HepG2 (cell line): ENCODE data around the gene RGS13. TPM values are rescaled to one million over a fixed set of nuclear protein-coding genes. Genes with fewer than 3 reads are reported as not detected.

Source experiments
- ADNP ChIP-seq: sonication (generic); formaldehyde crosslinking; IDR thresholded peaks from 2 replicates; pipeline ENCODE4 v1.4.0; 2020; ENCODE audit warnings: missing genetic modification reagents
- ARHGAP35 ChIP-seq: sonication (generic); formaldehyde crosslinking; IDR thresholded peaks from 2 replicates; pipeline ENCODE4 v1.9.0; 2022; ENCODE audit warnings: mild to moderate bottlenecking, inconsistent platforms, moderate library complexity, missing genetic modification reagents, borderline replicate concordance
- ATF7-NPFF ChIP-seq: sonication (generic); formaldehyde crosslinking; IDR thresholded peaks from 2 replicates; pipeline ENCODE4 v1.8.1; 2023; ENCODE audit warnings: mild to moderate bottlenecking, low read depth, missing genetic modification reagents, moderate library complexity
- CENPBD1 ChIP-seq: sonication (generic); formaldehyde crosslinking; IDR thresholded peaks from 2 replicates; pipeline ENCODE4 v1.8.0; 2022; ENCODE audit warnings: missing genetic modification reagents, low read depth, mild to moderate bottlenecking, borderline replicate concordance
- CSRNP1 ChIP-seq: sonication (generic); formaldehyde crosslinking; IDR thresholded peaks from 2 replicates; pipeline ENCODE4 v1.8.1; 2023; ENCODE audit warnings: mild to moderate bottlenecking, missing genetic modification reagents
- ELF3 ChIP-seq: IDR thresholded peaks from 2 replicates; pipeline ENCODE4 v1.6.1; 2016; ENCODE audit warnings: missing genetic modification reagents, missing compliant biosample characterization
- HBP1 ChIP-seq: IDR thresholded peaks from 2 replicates; pipeline ENCODE4 v1.6.1; 2016; ENCODE audit warnings: low read depth, control low read depth
- JUND ChIP-seq: sonication (generic); formaldehyde crosslinking; IDR thresholded peaks from 2 replicates; pipeline ENCODE4 v1.8.0; 2022; ENCODE audit warnings: mild to moderate bottlenecking, missing genetic modification reagents
- MIXL1 ChIP-seq: IDR thresholded peaks from 2 replicates; pipeline ENCODE4 v1.6.1; 2016
- NFIC ChIP-seq: IDR thresholded peaks from 2 replicates; pipeline ENCODE4 v1.6.1; 2012; ENCODE audit warnings: mild to moderate bottlenecking, low read length, inconsistent platforms
- NKX3-1 ChIP-seq: sonication (generic); formaldehyde crosslinking; IDR thresholded peaks from 2 replicates; pipeline ENCODE4 v1.5.0; 2020; ENCODE audit warnings: missing genetic modification reagents
- PAWR ChIP-seq: sonication (generic); formaldehyde crosslinking; IDR thresholded peaks from 2 replicates; pipeline ENCODE4 v1.4.0; 2020; ENCODE audit warnings: missing genetic modification reagents, mild to moderate bottlenecking, borderline replicate concordance
- SALL1 ChIP-seq: sonication (generic); formaldehyde crosslinking; IDR thresholded peaks from 2 replicates; pipeline ENCODE4 v1.8.0; 2022; ENCODE audit warnings: mild to moderate bottlenecking, missing genetic modification reagents
- THAP9 ChIP-seq: sonication (generic); formaldehyde crosslinking; IDR thresholded peaks from 2 replicates; pipeline ENCODE4; 2020; ENCODE audit warnings: missing genetic modification reagents, mild to moderate bottlenecking, borderline replicate concordance
- ZFP36L2 ChIP-seq: sonication (generic); formaldehyde crosslinking; IDR thresholded peaks from 2 replicates; pipeline ENCODE4 v1.4.0; 2020; ENCODE audit warnings: missing genetic modification reagents
- ZMAT5 ChIP-seq: sonication (generic); formaldehyde crosslinking; IDR thresholded peaks from 2 replicates; pipeline ENCODE4 v1.5.0; 2020; ENCODE audit warnings: mild to moderate bottlenecking, low read depth, missing genetic modification reagents, borderline replicate concordance
- ZMYM3 ChIP-seq: sonication (generic); formaldehyde crosslinking; IDR thresholded peaks from 2 replicates; pipeline ENCODE4 v1.5.1; 2020; ENCODE audit warnings: mild to moderate bottlenecking, missing genetic modification reagents
- ZNF180 ChIP-seq: sonication (generic); formaldehyde crosslinking; IDR thresholded peaks from 2 replicates; pipeline ENCODE4 v1.4.0; 2020; ENCODE audit warnings: low read depth, missing genetic modification reagents, borderline replicate concordance
- ZNF44 ChIP-seq: sonication (generic); formaldehyde crosslinking; IDR thresholded peaks from 2 replicates; pipeline ENCODE4 v1.5.1; 2020; ENCODE audit warnings: mild to moderate bottlenecking, missing genetic modification reagents
- ZNF562 ChIP-seq: sonication (generic); formaldehyde crosslinking; IDR thresholded peaks from 2 replicates; pipeline ENCODE4 v1.8.0; 2022; ENCODE audit warnings: missing genetic modification reagents, borderline replicate concordance
- ZNF576 ChIP-seq: sonication (generic); formaldehyde crosslinking; IDR thresholded peaks from 2 replicates; pipeline ENCODE4 v1.4.0; 2020; ENCODE audit warnings: mild to moderate bottlenecking, missing genetic modification reagents
- ZNF652 ChIP-seq: IDR thresholded peaks from 2 replicates; pipeline ENCODE4 v1.6.1; 2016; ENCODE audit warnings: low read depth, borderline replicate concordance
- ZSCAN20 ChIP-seq: sonication (generic); formaldehyde crosslinking; IDR thresholded peaks from 2 replicates; pipeline ENCODE4 v1.4.0; 2020; ENCODE audit warnings: missing genetic modification reagents, mild to moderate bottlenecking, borderline replicate concordance
- polyA plus RNA-seq, 8 experiments: library from polyadenylated mRNA; depleted of rRNA in 3 of 8; stranded (reverse) in 7 of 8; unstranded in 1 of 8; fragments of >200 nt; fragmentation: Illumina TruSeq in 4 of 8; extraction: Trizol in 4 of 8; gene quantifications; 2 replicates each; pipeline versions ENCODE4 v1.2.1 to v1.2.3, GENCODE V29; 2011 to 2016; ENCODE audit warnings: low read depth in 4 of 8, missing spikeins in 1 of 8, mixed read lengths in 1 of 8; ENCODE audit not compliant: insufficient read depth in 1 of 8
- total RNA-seq, 5 experiments: library from RNA; depleted of rRNA; stranded (reverse); fragments of >200 nt; fragmentation: Illumina TruSeq; extraction: Trizol; gene quantifications; 2 replicates each; pipeline ENCODE4 v1.2.3, GENCODE V29; 2016; ENCODE audit warnings: low read depth in 1 of 5

The RGS13 gene
- total and polyA plus RNA-seq, 2 of the 13 experiments (the other 11 are each of a cell fraction or from before 2014, with no cell fraction given) = not detected

GRCh38 chr1:192702212-192702902 lies 66.4 kb downstream of the RGS13 start (continued):
- TF ChIP-seq HBP1 (CRISPR knock-in tag) = no peak
- no peak for TF ChIP-seq ZNF576 (CRISPR knock-in tag)
- TF ChIP-seq ZFP36L2 = no peak
- peak; percentile 46; the same call in 1 of the 2 replicates for TF ChIP-seq ZNF652
- no peak for TF ChIP-seq CSRNP1 (CRISPR knock-in tag)
- TF ChIP-seq CENPBD1 (CRISPR knock-in tag) = no peak
- TF ChIP-seq ZNF562 (CRISPR knock-in tag) = no peak
- TF ChIP-seq SALL1 (CRISPR knock-in tag) = 0 out of 2 replicates have a peak, but pooled peaks have one; percentile 13
- no peak for TF ChIP-seq ATF7-NPFF (CRISPR knock-in tag)
- peak; percentile 33; the same call in 1 of the 2 replicates for TF ChIP-seq ZMYM3 (CRISPR knock-in tag)
- TF ChIP-seq NFIC = peak; percentile 90
- TF ChIP-seq THAP9 = no peak
- TF ChIP-seq ZNF44 (CRISPR knock-in tag) = no peak
- TF ChIP-seq JUND (CRISPR knock-in tag) = no peak
- TF ChIP-seq ZSCAN20 = no peak
- TF ChIP-seq ZNF180 (CRISPR knock-in tag) = no peak
- no peak for TF ChIP-seq NKX3-1 (CRISPR knock-in tag)
- peak; percentile 87 for TF ChIP-seq MIXL1
- peak; percentile 78 for TF ChIP-seq ELF3 (CRISPR knock-in tag)
- TF ChIP-seq ZMAT5 = no peak
- no peak for TF ChIP-seq ADNP (CRISPR knock-in tag)
- no peak for TF ChIP-seq ARHGAP35 (CRISPR knock-in tag)
- TF ChIP-seq PAWR (CRISPR knock-in tag) = no peak
